Measurements from ENCODE around the gene AUTS2.

AUTS2 gene

DNA sequence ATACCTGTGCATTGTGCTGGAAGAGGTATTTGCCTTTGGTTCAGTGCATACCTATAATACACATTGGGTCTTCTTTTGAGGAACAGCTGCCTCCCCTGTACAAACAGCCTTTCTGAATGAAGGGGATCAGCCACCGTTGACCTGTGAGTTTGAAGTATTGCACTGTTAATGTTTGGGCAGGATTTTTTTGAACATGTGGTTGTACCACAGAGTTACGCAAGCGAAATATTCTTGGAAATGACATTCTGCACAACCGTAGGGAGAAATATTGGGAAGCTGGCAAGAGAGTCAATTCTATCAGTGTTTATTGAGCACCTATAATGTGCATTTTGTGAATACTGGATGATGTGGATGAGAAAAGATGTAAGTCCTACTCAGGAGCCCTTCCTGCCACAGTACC, 270.6 kb downstream of the AUTS2 start:
- TF ChIP-seq, protein P1, sequence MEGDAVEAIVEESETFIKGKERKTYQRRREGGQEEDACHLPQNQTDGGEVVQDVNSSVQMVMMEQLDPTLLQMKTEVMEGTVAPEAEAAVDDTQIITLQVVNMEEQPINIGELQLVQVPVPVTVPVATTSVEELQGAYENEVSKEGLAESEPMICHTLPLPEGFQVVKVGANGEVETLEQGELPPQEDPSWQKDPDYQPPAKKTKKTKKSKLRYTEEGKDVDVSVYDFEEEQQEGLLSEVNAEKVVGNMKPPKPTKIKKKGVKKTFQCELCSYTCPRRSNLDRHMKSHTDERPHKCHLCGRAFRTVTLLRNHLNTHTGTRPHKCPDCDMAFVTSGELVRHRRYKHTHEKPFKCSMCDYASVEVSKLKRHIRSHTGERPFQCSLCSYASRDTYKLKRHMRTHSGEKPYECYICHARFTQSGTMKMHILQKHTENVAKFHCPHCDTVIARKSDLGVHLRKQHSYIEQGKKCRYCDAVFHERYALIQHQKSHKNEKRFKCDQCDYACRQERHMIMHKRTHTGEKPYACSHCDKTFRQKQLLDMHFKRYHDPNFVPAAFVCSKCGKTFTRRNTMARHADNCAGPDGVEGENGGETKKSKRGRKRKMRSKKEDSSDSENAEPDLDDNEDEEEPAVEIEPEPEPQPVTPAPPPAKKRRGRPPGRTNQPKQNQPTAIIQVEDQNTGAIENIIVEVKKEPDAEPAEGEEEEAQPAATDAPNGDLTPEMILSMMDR (IDR thresholded peaks at IDR 0.05; ENCODE audit: low read depth, low read length) = no peak
- DNase-seq (ENCODE audit: low read depth in 2 of 2) = no peak
- H3K4me3 ChIP-seq (replicated peaks in 1 of 2; ENCODE audit: low read depth in 2 of 2, low read length in 2 of 2) = no peak overlapping the region

DNA sequence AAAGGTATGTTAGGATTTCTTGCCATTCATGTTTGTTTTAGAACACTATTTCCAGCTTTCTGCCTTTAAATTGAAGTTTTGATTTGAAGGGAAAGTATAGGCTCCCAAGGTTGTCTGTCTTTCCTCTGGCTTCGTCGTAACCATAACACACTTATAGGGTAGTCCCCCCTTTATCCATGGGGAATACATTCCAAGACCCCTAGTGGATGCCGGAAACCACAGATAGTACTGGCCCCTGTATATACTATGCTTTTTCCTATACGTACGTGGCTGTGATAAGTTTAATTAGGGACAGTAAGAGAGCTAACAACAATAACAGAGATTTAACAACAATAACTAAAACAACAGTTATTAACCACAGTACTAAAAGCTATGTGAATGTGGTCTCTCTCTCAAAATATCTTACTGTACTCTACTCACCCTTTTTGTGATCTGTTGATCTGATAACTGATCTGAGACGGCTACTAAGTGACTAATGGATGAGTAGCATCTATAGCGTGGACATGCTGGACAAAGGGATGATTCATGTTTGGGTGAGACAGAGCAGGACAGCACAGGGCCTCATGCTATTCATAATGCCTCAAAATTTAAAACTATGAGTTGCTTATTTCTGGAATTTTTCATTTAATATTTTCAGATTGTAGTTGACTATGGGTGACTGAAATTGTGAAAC, 273.1 kb downstream of the AUTS2 start:
- DNase-seq (ENCODE audit: low read depth in 2 of 2) = peak; percentile 34 to 86
- TF ChIP-seq, protein P1 (IDR thresholded peaks at IDR 0.05; ENCODE audit: low read depth, low read length) = no peak
- no peak overlapping the region for H3K4me3 ChIP-seq (replicated peaks in 1 of 2; ENCODE audit: low read depth in 2 of 2, low read length in 2 of 2)

DNA sequence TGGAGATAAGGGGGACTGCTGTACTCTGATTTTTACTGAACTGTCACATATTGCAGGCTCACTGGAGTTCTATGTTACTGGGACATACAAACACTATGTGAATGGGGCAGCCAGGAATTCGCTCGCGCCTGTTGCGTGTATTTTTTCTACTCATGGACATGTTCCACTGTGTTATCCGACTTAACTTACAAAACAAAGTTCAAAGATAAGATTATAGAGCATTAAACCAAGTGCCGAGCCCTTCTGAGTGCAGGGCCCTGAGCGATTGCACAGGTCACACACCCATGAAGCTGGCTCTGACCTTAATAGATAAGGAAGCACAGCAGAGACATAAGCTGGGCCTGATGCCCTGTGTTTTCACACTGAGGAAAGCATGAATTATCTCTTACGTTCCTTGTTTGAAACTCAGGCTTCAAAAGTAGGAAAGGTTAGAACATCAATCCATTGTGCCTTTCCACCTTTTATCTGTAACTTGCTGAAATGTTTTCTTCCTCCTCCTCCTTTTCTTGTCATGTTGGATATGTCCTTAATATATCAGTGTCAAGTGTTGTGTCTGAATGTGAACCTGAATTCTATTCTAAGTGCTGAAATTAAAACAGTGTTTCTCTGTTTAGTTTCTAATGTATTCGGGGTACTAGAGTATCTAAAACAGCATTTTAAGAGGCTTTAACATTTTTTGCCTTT, 273.8 kb downstream of the AUTS2 start:
- no peak for DNase-seq (ENCODE audit: low read depth in 2 of 2)
- no peak overlapping the region for H3K4me3 ChIP-seq (replicated peaks in 1 of 2; ENCODE audit: low read depth in 2 of 2, low read length in 2 of 2)
- TF ChIP-seq, protein P1 (IDR thresholded peaks at IDR 0.05; ENCODE audit: low read depth, low read length) = no peak

DNA sequence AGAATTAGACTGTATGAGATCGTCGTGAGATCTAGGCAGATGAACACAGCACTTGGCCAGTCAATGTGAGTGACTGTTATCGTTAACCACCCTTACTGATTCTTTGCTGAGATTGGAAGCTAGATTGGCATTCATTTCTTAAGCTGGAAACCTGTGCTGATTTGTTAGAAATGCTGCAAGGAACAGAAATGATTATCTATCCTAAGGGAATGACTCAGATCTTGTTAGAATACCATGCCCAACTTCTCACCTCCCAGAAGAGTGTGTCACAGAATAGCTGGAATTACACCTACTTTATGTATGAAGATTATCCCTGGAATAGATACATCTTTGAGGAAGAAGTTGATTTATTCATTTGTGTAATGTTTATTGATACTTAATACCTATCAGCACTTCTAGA, 275.2 kb downstream of the AUTS2 start:
- no peak overlapping the region for H3K4me3 ChIP-seq (replicated peaks in 1 of 2; ENCODE audit: low read depth in 2 of 2, low read length in 2 of 2)
- no peak for DNase-seq (ENCODE audit: low read depth in 2 of 2)
- TF ChIP-seq, protein P1 (IDR thresholded peaks at IDR 0.05; ENCODE audit: low read depth, low read length) = no peak

DNA sequence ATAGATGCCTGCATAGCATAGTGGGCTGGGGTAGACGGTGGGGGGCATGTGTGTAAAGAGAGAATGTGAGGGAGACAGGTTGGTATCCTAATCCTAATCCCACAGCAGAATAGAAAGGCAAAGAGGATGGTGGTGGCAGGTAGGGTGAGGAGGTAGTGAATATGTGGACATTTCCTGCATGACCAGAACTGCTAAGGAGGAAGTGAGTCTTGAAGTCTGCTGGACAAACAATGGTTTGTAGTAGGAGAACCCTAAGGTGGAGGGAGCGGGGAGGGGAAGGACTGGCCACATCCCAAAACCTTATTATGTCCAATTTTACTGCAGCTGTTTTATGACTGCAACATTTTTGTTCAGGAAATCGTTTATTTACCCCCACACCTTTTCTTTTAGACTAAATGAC, 279.7 kb downstream of the AUTS2 start:
- H3K4me3 ChIP-seq (replicated peaks in 1 of 2; ENCODE audit: low read depth in 2 of 2, low read length in 2 of 2) = no peak overlapping the region
- DNase-seq (ENCODE audit: low read depth in 2 of 2) = peak in 1 of 2 donors; percentile 32
- TF ChIP-seq, protein P1 (IDR thresholded peaks at IDR 0.05; ENCODE audit: low read depth, low read length) = no peak

DNA sequence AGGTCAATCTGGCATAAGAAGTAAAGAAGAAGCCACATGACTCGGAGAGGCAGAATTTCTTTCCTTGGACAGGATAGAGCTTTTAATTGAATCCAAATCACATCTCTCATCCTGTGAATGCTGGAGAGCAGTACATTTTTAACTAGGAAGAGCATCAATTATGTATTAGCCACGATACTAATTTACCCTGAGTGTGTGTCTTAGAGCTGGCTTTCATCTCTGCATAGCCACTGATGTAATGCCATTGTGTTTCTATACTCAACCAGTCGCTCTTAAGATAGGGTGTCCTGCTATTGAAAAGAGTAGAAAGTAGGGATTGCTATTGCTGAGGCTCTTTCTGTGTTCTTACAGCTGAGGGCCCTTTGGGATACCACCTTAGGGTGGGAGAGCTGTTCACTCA, 280.3 kb downstream of the AUTS2 start:
- DNase-seq (ENCODE audit: low read depth in 2 of 2) = no peak
- TF ChIP-seq, protein P1 (IDR thresholded peaks at IDR 0.05; ENCODE audit: low read depth, low read length) = no peak
- H3K4me3 ChIP-seq (replicated peaks in 1 of 2; ENCODE audit: low read depth in 2 of 2, low read length in 2 of 2) = no peak overlapping the region
